Measurements from ENCODE around the gene DDR2. TPM values are rescaled to one million over a fixed set of nuclear protein-coding genes. Genes with fewer than 3 reads are reported as not detected.

Gene DDR2
- total RNA-seq, 1 donor from 2014 or later, result 187 TPM

DNA sequence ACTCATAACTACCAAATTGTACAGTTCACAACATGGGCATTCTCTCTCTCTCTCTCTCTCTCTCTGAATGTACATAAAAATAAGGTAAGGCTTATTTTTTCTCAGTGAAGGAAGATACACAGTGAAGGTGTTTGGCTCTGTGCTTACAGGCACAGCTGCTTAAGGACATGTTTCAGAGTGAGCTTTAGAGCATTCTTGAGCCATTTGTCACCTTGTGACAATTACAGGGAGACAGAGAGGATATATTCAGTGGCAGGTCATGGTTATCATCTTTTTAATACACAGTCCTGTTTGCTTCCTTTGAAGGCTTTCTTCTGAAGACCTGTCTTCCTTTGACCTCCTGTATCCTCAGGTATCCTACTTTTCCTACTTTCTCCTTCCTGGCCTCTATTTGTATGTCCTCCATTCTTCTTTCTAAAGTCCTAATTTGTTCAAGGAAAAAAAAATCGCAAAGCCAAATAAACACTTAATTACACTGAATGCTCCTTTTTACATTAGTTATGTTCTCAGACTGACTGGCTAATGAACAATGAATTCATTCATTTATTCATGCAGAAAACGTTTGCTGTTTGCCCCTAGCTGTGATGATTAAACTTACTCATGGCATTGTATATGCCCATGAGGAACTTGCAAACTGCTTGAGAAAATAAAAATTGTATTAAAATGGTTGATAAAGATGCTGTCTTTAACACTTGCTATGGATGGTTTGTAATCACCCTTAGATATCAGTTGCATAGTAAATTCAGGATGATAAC is 191.7 kb downstream of the DDR2 start:
- no peak for DNase-seq (ENCODE audit: low spot score)

DNA sequence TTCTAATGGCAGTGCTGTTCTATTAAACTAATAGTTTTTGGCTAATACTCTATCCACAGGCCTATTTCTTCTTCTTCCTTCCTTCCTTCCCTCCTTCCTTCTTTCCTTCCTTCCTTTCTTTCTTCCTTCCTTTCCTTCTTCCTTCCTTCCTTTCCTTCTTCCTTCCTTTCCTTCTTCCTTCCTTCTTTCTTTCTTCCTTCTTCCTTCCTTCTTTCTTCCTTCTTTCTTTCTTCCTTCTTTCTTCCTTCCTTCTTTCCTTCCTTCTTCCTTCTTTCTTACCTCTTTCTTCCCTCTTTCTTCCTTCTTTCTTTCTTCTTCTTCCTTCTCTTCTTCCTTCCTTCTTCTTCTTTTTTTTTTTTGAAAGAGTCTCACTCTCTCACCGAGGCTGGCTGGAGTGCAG is 197.0 kb downstream of the DDR2 start:
- DNase-seq (ENCODE audit: low spot score), result no peak

GRCh38 chr1:162832470-162832869 is 200.2 kb downstream of the DDR2 start:
- DNase-seq (ENCODE audit: low spot score), result no peak

DNA sequence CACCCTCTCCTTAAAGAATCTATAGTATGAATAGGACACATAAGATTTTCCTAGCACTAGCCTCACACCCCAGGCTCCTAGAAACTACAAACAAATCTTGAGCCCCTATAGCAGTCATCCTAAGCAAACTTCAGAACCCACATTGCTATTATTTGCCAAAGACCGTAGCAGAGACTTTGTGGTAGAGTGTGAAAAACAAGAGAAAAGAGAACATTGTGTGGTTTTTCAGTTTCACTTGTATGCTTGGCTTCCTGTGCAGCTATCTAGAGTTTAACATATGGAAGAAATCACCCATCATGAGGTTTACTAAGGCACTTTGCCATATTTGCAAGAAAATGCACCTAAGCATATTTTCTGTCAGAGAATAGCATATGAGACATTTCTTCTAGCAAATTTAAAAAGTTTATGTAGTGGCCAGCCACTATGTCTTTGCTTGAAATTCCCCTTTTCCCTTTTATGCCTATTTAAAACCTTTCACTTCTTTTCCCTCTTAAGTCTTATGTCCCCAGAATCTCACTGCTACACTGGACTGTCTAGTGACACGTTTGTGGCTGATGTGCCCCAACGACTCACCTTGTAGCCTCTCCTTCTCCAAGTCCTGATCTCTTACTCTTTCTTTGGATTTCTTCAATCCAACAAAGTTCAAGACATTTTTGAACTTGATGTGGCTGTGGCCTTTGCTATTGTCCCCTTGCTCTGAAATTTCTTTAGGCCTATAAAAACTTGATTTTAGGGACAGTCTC is 203.1 kb downstream of the DDR2 start:
- no peak for DNase-seq (ENCODE audit: low spot score)

Other genes starting within 250 kb of the DDR2 start
- gene SH2D1B, start 220.3 kb upstream of the DDR2 start, total RNA-seq, result 0.61 TPM
- gene UHMK1, start 134.6 kb upstream of the DDR2 start, total RNA-seq, result 84.0 TPM
- gene UAP1, start 70.7 kb upstream of the DDR2 start, total RNA-seq, result 531 TPM
- gene HSD17B7, start 158.2 kb downstream of the DDR2 start, total RNA-seq, result 8.9 TPM
- not detected for gene CCDC190, start 228.7 kb downstream of the DDR2 start, total RNA-seq